Inferior parietal cortex (tissue), 1 donor: ENCODE data around the gene RFX3.

Experiments
- DNase-seq: peaks from one replicate; pipeline ENCODE4 v3.0.0-alpha.2; 2016; ENCODE audit errors: extremely low spot score

Gene RFX3

DNA sequence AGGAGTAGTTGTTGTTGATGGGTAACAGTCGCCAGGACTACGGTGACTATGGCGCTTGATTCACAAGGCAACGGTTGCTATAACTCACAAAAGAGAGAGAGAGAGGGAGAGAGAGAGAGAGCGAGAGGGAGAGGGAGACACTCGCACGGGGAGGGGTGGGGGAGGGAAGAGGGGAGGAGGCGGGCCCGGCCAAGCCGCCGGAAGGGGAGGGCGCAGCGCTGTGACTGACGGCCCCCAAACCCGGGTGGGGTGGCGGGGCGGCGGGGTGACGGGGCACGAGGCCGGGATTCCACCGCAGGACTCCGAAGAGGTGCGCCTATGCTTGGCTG is at the start of gene RFX3:
RFX3 (minus strand) TSS at position 166 of the 329 bp plus-strand sequence. CDS start 130,413 bp downstream, outside the sequence.
- peak; percentile 81 for DNase-seq

DNA sequence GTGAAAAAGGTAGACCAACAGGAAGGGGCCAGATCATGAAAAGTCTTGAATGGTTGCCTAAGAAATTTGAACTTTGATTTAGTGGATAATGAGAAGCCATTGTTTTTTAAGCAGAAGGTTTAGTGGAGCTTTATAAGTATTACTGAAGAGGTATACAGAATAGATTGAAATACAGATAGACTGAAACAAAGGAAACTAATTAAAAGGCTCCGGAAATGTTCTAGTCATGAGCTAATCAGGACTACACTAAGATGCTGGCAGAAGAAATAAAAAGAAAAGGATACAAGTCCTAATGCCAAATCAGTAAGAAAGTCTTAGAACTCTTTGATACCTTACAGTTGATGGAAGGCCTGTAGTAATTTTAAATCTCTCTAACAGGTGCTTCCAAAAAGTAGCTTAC is 45.7 kb upstream of the RFX3 start:
- no peak for DNase-seq

DNA sequence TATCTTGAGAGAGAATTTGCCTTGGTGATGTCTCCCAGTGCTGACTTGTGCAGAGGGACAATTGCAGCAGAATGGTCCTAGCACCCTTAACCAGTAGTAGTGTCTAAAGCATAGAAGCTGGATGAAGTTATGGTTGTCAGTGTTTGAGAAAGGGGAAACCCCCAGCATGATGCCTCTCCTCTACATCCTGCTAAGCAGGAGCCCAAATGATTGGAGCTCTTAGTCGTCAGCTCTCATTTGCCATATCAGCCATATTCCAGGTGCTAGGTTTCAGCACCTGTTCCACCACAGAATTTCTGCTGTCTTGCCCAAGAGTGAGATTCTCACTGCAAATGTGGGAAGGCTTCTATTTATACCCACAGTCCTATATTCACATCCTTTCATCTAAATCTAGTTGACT is 43.7 kb upstream of the RFX3 start:
- no peak for DNase-seq

DNA sequence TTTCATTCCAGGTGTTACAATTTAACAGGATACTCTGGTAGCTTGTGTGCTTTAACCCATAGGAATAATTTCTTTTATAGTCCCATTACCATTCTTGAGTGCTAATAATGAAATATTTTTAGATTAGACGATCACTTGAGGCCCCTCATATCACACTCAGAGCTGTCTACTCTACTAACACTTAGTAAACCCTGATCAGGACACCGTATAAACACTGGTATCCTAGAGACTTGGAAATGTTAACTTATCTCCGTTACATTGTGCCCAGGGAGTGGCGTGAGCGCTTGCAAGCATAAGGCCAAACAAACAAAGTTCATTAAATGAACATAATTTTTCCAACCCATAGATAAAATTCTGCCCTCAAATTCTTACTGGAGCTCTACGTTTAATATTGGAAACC is 42.2 kb upstream of the RFX3 start:
- no peak for DNase-seq

DNA sequence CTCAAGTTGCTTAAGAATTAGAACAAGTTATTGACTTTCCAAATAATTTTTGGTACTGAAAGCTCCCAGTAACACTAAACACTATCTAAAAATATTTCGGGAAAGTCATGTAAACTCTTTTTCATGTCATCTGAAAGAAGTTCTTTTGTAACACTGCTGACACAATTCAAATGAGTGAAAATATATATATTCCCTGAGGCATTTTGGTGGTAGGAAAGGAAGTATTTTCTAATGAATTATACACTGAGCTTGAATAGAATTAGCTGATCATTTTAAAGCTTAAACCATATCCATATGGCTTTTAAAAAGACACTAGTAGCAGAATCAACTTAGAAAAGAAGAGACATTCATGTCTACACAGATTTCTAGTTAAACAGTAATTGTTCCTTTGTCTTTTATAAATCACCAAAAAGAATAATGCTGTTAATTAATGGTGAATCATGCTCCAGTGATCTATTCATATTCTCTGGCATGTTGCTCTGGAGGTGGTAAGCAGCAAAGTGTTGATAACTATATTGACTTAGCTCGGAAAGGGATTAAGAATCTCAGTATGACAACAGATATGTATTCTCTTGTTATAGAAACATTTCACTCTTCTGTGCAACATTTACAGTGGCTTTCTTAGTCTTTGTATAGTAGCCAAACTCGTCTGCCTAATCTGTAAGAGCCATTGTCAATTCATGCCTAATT is 27.4 kb upstream of the RFX3 start:
- no peak for DNase-seq

DNA sequence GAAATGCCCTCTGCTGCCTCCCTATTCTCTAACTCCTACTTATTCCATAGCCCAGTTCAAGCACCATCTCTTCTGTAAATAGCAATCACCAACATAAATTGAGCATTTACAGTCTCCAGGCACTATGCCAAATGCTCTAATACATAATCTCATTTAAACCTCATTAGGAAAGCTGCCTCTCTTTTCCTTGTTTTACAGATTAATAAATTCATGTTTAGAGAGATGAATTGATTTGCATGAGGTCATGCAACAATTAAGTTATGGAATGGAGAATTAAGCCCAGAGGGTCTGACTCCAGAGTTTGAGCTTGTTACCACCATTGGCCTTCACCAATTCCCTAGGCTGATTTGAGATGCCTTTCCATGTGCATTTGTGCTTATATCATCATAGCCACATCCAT is 23.4 kb upstream of the RFX3 start:
- no peak for DNase-seq

DNA sequence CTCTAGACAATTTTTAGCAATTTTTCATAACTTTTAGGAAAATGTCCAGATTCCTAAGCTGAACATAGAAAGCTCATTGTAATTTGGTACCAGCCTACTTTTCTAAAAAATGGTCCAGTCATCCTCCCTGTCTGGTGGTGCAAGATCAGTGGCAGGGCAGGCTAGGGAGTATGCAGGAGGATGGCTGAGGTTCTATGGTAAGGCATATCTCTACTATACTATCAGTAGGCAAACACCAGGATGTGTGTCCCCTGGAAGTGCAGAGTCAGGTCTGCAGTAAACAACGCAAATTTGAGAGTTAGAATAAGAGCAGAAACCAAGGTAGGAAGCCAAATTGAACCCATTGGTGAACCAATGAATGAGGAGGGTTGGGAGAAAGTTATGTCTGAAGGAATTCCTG is 22.8 kb upstream of the RFX3 start:
- no peak for DNase-seq

DNA sequence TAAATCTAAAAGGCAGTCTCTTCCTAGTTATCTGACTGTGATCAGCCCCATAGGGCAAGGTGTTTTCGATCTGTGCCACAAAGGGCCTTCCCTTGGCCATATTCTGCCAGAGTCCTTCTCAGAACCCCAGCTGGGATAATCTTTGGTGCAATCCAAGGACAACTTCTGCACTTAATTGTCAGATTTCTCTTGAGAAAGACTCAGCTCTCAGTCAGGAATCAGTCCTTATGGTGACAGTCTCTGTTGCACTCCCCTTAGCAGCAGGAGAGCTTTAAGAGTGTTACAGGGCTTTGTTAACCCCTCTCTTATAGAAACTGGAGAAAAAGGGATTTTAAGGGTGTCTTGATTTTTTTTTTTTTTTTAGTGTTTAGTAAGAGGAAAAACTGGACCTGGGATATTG is 15.4 kb upstream of the RFX3 start:
- DNase-seq = no peak

DNA sequence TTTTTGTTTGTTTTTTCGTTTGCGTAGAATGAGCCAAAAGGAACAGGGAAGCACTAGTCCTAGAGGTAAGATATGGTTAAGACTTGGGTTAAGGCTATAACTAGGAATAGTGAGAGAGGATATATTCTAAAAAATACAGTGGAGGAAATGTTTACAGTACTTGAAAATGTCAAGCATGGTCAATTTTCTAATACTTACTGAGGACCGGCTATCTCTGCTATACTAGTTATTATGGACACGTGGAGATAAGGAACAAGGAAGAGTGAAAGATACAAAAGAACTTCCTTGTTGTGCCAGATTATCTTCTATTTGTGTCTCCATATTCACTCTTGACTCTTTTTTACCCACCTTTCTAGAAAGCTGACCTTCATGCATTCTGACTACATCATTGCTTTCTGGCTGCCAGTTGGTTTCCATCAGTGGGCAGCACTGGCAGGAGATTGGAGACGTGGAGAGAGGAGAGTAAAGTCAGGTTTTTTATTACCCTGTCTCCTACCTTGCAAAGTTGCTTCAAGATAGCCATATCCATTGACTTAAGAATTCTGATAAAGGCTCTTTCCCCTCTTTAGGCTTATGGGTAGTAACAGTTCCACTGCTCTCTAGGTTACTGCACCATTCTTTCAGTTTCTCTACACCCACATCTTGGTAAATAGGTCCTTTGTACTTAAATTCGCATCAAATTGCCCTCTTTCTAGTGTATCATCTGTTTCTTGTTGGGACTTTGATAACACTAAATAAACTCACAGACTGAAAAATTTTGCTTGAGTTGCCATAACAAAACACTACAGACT is 9.0 kb upstream of the RFX3 start:
- DNase-seq = no peak

DNA sequence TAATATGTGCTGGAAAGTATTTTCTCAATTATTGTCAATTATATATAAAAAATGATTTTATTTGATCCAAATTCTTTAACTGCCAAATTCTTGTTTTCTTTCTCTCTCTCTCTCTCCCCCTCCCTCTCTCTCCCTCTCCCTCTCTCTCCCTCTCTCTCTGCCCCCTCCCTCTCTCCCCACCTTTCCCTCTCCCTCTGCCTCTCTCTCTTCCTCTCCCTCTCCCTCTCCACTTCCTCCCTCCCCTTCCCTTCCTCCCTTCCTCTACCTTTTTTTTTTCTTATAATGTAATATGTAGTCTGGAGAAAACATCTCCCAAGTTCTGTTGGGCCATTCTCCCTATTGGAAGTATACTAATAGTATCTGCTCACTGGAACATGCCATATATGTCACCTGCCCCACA is 6.4 kb upstream of the RFX3 start:
- no peak for DNase-seq

DNA sequence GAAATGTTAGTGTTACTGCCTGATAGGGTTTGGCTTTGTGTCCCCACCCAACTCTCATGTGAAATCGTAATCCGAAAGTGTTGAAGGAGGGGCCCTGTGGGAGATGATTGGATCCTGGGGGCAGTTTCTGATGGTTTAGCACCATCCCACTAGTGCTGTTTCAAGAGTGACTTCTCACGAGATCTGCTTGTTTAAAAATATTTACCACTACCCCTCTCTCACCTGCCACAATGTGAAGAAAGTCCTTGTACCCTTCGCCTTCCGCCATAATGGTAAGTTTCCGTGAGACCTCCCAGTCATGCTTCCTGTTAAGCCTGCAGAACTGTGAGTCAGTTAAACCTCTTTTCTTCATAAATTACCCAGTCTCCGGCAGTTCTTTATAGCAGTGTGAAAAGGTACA is 2.6 kb upstream of the RFX3 start:
- no peak for DNase-seq

DNA sequence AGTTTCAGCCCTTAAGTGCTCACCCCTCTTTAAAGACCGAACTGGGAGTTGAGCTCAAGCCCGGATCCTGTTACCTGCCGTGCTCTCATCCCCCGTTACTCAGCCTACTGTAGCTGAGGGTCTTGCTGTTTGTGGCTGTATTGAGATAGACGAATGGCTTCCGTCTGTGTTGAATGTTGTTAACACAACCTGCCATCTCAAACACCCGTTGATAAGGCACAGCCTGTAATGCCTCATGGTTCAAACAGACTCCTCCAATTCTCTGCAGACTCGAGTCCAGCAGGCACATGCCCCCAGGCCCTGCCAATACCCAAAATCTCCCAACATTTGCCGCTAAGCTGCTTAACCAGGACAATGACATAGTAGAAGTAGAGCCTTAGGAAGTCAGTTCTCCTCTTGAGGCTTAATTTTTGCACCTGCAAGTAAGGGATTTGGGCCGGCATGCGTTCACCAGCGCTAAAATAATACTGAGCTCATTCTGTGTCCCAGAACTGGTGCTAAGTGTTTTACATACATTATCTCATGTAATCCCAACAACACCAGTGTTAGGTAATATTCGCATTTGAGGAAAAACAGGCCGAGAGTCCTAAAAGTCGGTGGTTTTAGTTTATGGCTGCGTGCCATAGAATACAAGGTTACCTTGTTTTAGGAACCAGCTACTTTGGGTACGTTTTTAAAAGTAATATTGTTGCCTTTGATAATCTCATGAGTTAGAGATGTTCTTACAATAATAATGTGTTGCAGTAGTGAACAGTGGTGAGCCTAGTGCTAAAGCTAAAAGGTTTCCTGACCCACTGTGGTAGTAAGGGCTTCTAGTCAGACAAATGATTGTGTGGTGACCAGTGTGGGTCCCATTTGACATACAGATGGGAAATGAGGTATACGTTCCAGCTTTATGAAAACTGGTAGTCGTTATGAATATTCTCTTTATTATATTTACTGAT is 1.5 kb upstream of the RFX3 start:
- no peak for DNase-seq

DNA sequence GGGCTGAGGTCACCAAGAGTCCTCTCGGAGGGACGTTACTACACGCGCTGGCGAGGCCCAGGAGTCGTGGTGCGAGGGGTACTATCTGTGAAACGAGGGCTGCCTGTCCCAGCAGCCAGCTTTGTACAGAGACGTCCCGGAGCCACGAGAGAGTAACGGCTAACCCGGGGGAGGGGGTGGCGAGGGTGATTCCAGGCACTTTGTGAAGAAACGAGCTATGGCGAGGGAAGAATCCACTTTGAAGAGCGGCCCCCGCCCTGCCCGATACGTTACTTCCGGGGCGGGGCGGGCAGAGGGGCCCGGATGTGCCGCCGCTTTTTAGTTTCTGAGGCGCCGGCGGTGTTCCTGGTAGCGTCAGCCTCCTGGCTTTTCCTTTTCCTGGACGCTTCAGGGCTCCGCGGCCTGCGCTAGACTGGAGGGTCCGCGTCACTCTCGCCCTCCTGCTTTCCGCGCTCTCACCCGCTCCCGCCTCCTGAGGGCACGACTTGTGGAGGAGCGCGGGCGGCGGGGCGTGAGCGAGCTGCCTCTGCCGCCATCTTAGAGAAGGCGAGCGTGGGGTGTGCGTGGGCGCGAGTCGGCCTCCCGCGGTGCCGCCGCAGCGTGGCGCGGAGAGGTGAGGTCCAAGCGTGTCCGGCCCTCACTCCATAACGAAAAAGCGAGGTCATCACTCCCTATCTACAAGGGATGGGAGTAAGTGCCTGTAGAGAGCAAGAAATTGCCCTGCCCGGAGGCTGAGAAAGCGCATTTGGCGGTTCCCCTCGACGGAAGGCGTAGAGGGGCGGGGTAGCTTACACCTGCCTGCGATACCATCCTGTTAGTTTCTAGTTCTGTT is 580 bp upstream of the RFX3 start:
- peak; percentile 91 for DNase-seq

DNA sequence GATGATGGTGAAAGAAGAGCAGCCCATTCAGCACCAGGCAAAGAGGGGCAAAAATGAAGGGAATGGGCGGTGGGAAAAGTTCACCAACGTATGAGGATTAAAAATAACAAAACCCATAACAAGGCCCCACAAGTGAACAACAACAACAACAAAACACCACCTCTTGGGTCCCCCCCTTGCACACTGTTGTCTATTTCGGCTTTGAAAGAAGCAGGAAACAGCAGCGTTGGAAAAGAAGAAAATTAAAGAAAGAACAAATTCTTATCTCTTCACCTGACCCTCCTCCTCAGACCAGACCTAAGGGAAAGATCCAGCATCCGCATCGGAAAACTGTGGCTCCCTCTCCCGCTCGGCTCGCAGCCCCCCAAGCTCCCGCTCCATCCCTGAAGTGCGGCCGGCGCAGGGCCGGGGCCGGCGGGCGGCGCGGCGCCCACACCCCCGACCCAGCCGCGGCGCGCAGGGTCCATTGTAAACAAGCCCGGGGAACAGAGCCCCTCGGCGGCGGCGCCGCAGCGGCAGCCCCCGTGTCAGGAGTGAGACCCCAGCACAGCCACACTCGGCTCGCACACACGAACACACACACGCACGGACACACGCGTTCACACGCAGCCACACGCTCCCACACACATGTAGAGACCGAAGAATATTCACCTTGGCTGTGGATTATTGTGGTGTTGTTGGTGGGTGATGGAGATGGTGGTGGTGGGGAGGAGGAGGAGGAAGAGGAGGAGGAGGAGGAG is 535 bp downstream of the RFX3 start:
- no peak for DNase-seq

DNA sequence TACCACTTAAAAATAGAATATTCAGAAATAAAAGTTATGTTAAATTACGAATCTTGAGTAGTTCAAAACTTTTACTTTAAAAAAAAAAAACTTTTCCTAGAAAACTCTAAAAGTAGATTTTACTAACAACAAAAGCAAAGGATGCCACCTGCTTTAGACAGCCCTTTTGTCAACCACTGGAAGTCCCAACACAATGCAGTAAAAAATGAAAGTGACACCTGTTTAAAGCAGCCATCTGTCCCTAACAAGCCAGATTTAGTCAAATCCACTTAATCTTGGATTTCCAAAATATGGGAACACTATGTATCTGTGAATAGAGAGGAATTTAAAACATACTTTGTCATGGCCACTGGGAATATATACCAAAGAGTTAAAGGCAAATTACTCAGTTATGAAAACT is 3.8 kb downstream of the RFX3 start:
- no peak for DNase-seq

DNA sequence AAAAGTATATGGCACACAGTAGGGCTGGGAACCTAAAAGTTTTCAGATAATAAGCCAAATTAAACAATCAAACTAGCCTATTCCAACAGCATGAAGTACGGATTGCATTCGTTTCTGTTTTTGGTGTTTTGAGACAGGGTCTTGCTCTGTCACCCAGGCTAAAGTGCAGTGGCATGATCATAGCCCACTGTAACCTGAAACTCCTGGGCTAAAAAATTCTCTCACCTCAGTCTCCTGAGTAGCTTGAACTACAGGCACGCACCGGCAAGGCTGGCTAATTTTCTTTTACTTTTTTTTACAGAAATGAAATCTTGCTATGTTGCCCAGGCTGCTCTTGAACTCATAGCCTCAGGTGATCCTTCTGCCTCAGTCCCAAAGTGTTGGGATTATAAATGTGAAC is 5.2 kb downstream of the RFX3 start:
- no peak for DNase-seq

DNA sequence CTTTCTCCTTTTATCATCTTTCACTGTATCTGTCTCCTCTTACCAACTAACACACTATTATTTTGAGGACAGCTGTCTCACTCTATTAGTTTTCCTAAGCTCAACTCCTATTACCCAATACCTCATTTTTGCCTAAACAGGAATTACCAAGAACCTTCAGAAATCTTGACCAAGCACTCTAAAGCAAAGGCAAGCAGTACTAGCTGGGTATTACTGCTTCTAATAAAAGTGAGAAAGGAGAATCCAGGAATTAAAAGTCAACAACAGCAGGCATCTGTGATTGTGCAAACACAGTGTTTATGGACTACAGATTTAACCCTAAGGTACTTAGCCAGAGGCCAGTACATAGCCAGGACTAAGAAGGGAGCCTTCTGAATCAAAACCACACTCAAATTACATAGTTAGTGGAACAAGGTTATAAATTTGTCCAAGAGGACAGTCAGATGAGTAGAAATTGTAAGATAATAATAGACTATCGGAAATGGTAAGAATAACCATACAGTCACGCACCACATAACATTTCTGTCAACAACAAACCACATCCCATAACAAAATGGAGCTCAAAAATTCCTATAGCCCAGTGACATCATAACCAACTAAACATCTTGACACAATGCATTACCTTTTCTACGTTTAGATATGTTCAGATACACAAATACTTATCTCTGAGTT is 8.3 kb downstream of the RFX3 start:
- no peak for DNase-seq

DNA sequence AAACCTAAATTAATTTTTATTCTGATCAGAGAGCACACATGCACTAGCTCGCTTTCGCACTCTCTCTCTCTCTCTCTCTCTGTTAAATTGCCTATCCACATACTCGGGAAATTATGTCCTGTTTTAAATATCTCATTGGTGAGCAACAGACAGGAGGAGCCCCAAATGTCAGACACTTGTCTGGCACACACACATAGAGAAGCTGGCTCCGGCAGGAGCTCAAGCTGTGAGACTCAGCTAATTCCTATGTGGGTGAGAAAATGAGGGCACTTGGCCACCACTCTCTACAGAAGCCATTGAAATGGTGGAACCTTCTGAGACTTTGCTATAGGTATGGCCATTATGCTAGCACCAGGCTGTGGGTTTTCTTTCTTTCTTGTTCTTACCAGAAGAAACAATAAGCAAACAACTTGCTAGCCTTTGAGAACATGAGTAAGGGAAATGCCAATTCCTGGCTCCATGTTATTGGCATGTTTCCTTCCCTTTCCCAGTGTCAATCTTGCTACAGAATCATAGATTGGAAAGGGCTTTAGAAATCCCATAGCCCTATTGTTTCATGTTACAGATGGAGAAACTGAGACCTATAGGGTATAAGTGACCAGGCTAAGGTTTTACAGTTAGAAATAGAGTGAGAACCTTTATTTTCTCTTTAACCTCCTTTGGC is 9.0 kb downstream of the RFX3 start:
- DNase-seq = no peak

DNA sequence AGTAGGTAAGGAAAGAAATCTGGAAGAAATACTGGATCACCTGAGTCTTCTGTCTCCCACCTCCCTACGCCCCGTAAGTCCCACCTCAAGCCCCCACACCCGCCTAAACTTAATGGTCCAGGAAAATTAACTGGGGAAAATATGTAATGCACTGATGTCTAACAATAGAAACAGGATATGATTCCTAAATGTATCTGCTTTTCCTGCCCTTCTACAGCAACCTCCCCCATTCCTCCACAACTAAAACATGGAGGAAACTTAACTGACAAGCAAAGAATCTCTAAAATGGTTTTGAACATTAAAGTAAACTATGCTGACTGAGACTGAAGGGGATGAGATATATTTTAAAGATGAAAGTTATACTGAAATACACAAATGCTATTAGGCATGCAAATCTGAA is 10.4 kb downstream of the RFX3 start:
- DNase-seq = no peak

DNA sequence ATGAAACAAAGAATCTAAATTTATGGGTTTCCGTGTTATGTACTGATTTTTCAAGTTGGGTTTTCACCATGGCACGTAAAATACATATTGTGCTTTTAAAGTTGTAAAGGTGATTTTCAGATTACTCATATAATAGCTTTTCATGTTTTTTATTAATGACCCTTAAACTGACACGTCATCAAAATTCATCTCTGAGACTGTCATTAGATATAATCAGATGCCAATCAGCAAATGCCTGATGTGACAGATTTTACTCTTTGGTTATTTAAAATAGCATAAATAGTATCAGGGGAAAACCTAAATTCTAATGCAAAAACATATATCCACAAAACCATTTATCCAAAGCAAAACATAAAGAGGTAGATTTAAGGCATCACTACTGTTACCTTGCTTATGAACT is 11.0 kb downstream of the RFX3 start:
- no peak for DNase-seq
